HL-60 (cell line): ENCODE results near the gene IARS1.

Source experiments
- POLR2AphosphoS5 ChIP-seq: IDR thresholded peaks from 2 replicates; pipeline ENCODE4 v1.6.1; 2012; ENCODE audit warnings: low read depth
- REST ChIP-seq: IDR thresholded peaks from 2 replicates; pipeline ENCODE4 v1.6.1; 2012; ENCODE audit warnings: low read depth; ENCODE audit not compliant: insufficient replicate concordance

- no peak for TF ChIP-seq POLR2AphosphoS5
- TF ChIP-seq REST: no peak
These were observed 3.6 kb downstream of the IARS1 start for GRCh38 chr9:92289708-92290390.
